DND-41 (cell line): ENCODE data around the gene AUTS2.

Source experiments
- ATAC-seq: fragments of 200-7000 bp; cut with Tn5 transposase; 3 replicates; pipeline ENCODE4 v1.9.1; 2021; ENCODE audit warnings: low read depth; ENCODE audit not compliant: insufficient read depth
- DNase-seq: peaks from one replicate; pipeline ENCODE4 v3.0.0-alpha.2; 2020
- H2AFZ ChIP-seq: 2 replicates; pipeline ENCODE4 v1.6.0; 2012; ENCODE audit warnings: low read depth, low read length
- H3K27ac ChIP-seq: 2 replicates; pipeline ENCODE4 v1.5.1; 2012; ENCODE audit warnings: low read length, inconsistent platforms
- H3K27me3 ChIP-seq: fragments of 200-600 bp; sonication (generic); 2 replicates; pipeline ENCODE4 v1.6.0; 2012; ENCODE audit warnings: low read length, mild to moderate bottlenecking, inconsistent platforms; ENCODE audit not compliant: insufficient read depth, poor library complexity
- H3K36me3 ChIP-seq: 2 replicates; pipeline ENCODE4 v1.5.1; 2012; ENCODE audit warnings: low read length, inconsistent platforms; ENCODE audit not compliant: insufficient read depth
- H3K4me1 ChIP-seq: 2 replicates; pipeline ENCODE4 v1.5.1; 2012; ENCODE audit warnings: mild to moderate bottlenecking, low read length; ENCODE audit not compliant: insufficient read depth
- H3K4me2 ChIP-seq: 2 replicates; pipeline ENCODE4 v1.6.0; 2012; ENCODE audit warnings: mild to moderate bottlenecking, moderate library complexity, low read length, inconsistent platforms; ENCODE audit not compliant: insufficient read depth
- H3K4me3 ChIP-seq, 2 experiments: fragments of 200-600 bp in 1 of 2; shearing (Covaris generic) in 1 of 2; 2 replicates each; pipeline ENCODE4 v1.5.1; 2012 to 2016; ENCODE audit warnings: inconsistent platforms in 2 of 2, low read length in 2 of 2, mild to moderate bottlenecking in 2 of 2, low read depth in 1 of 2, moderate library complexity in 1 of 2
- H3K79me2 ChIP-seq: 2 replicates; pipeline ENCODE4 v1.6.0; 2012; ENCODE audit warnings: low read length, inconsistent platforms; ENCODE audit not compliant: insufficient read depth
- H3K9ac ChIP-seq: 2 replicates; pipeline ENCODE4 v1.6.0; 2012; ENCODE audit warnings: low read depth, mild to moderate bottlenecking, inconsistent platforms, low read length, moderate library complexity
- H3K9me3 ChIP-seq: 2 replicates; pipeline ENCODE4 v1.5.1; 2012; ENCODE audit warnings: low read length, moderate library complexity, mild to moderate bottlenecking, inconsistent platforms; ENCODE audit not compliant: insufficient read depth, severe bottlenecking
- H4K20me1 ChIP-seq: 2 replicates; pipeline ENCODE4 v1.6.0; 2012; ENCODE audit warnings: low read length; ENCODE audit not compliant: insufficient read depth
- EZH2 ChIP-seq: IDR thresholded peaks from 3 replicates; pipeline ENCODE4 v1.6.1; 2012; ENCODE audit warnings: borderline replicate concordance, low read depth, mild to moderate bottlenecking, moderate library complexity, low read length, inconsistent platforms; ENCODE audit not compliant: severe bottlenecking
- TF ChIP-seq, protein P1 (sequence below): IDR thresholded peaks from 2 replicates; pipeline ENCODE4 v1.5.1; 2012; ENCODE audit warnings: borderline replicate concordance, low read length, moderate library complexity, mild to moderate bottlenecking; ENCODE audit not compliant: poor library complexity, severe bottlenecking; ENCODE audit errors: extremely low read depth

AUTS2 gene

DNA sequence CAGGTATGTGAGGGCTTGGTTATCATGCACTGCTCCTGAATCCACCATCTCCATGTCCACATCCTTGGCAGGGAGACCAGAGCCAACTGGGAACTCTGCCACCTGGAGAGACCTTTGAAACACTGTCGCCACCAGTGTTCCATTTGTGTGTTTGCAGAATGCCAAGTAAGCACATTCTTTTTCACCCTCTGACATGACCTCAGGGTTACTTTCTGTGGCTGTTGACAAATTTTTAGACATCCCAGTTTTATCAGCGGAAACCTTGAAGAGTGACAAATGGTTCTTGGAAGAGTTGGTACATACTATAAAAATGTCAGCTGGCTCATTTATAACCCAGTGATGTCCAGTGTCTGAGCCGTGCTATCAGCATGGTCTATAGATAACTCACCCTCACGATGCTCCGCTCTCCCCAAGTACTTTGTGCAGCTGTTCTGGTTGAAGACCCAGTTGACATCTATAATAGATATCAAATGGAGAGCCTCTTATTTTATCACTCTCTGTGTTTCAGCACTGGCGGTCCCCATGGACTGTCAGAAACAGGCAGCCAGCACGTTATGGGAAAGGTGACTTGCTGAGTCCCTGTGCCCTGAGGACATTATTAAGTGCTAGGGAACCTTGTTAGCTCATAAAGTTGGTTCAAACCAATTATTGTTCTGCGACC lies 970.5 kb downstream of the AUTS2 start:
- H3K27ac ChIP-seq = no peak overlapping the region
- no peaks in the 10 kb centered on the region for H3K79me2 ChIP-seq
- no peaks in the 10 kb centered on the region for H3K4me1 ChIP-seq
- DNase-seq (no peak), ATAC-seq (no peak)
- H3K36me3 ChIP-seq = peaks cover 5% of the 10 kb centered on the region; the same call in 1 of the 2 replicates
- H3K9me3 ChIP-seq = no peaks in the 10 kb centered on the region
- TF ChIP-seq, protein P1, sequence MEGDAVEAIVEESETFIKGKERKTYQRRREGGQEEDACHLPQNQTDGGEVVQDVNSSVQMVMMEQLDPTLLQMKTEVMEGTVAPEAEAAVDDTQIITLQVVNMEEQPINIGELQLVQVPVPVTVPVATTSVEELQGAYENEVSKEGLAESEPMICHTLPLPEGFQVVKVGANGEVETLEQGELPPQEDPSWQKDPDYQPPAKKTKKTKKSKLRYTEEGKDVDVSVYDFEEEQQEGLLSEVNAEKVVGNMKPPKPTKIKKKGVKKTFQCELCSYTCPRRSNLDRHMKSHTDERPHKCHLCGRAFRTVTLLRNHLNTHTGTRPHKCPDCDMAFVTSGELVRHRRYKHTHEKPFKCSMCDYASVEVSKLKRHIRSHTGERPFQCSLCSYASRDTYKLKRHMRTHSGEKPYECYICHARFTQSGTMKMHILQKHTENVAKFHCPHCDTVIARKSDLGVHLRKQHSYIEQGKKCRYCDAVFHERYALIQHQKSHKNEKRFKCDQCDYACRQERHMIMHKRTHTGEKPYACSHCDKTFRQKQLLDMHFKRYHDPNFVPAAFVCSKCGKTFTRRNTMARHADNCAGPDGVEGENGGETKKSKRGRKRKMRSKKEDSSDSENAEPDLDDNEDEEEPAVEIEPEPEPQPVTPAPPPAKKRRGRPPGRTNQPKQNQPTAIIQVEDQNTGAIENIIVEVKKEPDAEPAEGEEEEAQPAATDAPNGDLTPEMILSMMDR = no peak
- TF ChIP-seq EZH2 = no peak
- no peak overlapping the region for H3K4me2 ChIP-seq
- no peak overlapping the region for H3K9ac ChIP-seq
- no peak overlapping the region for H3K4me3 ChIP-seq
- no peaks in the 10 kb centered on the region for H3K27me3 ChIP-seq
- no peak overlapping the region for H2AFZ ChIP-seq
- H4K20me1 ChIP-seq = no peaks in the 10 kb centered on the region

DNA sequence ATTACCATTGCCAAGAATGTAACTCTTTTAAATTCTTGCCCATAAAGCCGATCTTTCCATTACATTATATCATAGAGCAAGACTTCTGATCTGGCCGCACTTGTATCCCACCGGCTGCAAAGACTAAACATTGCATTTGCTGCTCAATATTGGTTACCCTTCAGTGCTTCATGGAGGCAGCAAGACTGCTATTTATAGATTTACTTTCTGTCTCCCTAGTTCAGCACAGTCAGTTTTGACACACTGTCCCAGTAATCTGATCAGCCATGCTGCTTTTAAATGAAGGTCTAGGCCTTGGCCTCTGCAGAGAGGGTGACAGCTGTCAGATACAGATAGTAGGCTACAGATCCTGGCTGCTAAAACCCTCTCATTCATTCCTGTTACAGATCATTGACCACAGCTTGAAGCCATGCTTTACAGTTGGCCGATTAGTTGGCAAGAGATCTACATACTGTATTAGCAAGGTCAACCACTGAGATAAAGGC lies 971.1 kb downstream of the AUTS2 start:
- no peaks in the 10 kb centered on the region for H3K9me3 ChIP-seq
- no peak overlapping the region for H3K9ac ChIP-seq
- H3K36me3 ChIP-seq = peaks cover 5% of the 10 kb centered on the region; the same call in 1 of the 2 replicates
- no peak overlapping the region for H3K4me3 ChIP-seq
- no peaks in the 10 kb centered on the region for H3K27me3 ChIP-seq
- ATAC-seq (no peak), DNase-seq (no peak)
- H3K4me1 ChIP-seq = no peaks in the 10 kb centered on the region
- no peaks in the 10 kb centered on the region for H4K20me1 ChIP-seq
- H3K4me2 ChIP-seq = no peak overlapping the region
- TF ChIP-seq EZH2 = no peak
- TF ChIP-seq, protein P1 = no peak
- H2AFZ ChIP-seq = no peak overlapping the region
- no peaks in the 10 kb centered on the region for H3K79me2 ChIP-seq
- no peak overlapping the region for H3K27ac ChIP-seq

DNA sequence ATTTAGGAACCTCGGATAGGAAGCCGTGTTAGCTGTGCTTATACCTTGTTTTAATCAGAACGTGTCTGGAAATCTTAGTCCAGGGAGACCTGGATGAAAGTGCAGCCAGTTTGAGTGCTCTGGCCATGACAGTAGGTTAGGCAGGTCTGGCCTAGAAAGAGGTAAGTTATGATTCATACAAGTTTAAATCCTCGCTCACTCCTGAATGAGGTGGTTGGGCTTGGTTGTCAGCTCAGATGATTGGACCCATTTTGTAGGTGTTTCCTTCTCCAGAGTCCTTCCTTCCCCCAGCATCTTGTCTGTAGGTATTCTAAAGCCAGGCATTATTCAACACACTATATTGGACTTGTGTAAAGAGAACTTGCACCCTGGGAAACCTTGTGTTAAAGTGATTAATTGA lies 971.8 kb downstream of the AUTS2 start:
- Histone ChIP-seq H3K4me2 (no peak overlapping the region), H3K9ac (no peak overlapping the region), H3K4me3 (no peak overlapping the region), H3K9me3 (no peaks in the 10 kb centered on the region), H2AFZ (no peak overlapping the region), H3K36me3 (peaks cover 5% of the 10 kb centered on the region; the same call in 1 of the 2 replicates), H4K20me1 (no peaks in the 10 kb centered on the region), H3K27ac (no peak overlapping the region), H3K79me2 (no peaks in the 10 kb centered on the region), H3K4me1 (no peaks in the 10 kb centered on the region), H3K27me3 (no peaks in the 10 kb centered on the region)
- ATAC-seq (no peak), DNase-seq (no peak)
- no peak for TF ChIP-seq EZH2
- TF ChIP-seq, protein P1 = no peak
